Frontal cortex (tissue), 1 donor: ENCODE measurements around the gene DEK. TPM values are rescaled to one million over a fixed set of nuclear protein-coding genes. Genes with fewer than 3 reads are reported as not detected.

Source experiments
- small RNA-seq: library from RNA; depleted of rRNA; stranded (forward); fragments of <200 nt; gene quantifications from one replicate; pipeline ENCODE3, GENCODE V24; 2014
- total RNA-seq: library from RNA; depleted of rRNA; stranded (reverse); fragments of >200 nt; gene quantifications from one replicate; pipeline ENCODE4 v1.2.3, GENCODE V29; 2014

DEK gene
- total RNA-seq, 1 donor from 2014 or later: 157 TPM

Small RNA genes within 50 kb of the gene (small RNA-seq; reads per million reads assigned to genes)
- gene AL138825.1 (not detected), gene RF00019 (not detected), gene RNU6-263P (not detected)

Other genes with a start within 250 kb of the DEK start
- gene NHLRC1, start 141.9 kb downstream of the DEK start, total RNA-seq: 2.9 TPM
- gene TPMT, start 109.5 kb downstream of the DEK start, total RNA-seq: 8.2 TPM
- 36.3 TPM for gene KDM1B, start 109.1 kb downstream of the DEK start, total RNA-seq
- gene RNF144B, start 122.8 kb upstream of the DEK start, total RNA-seq: 2.9 TPM